Gastrocnemius medialis (tissue), 4 donors: ENCODE results near the gene SV2B. TPM values are rescaled to one million over a fixed set of nuclear protein-coding genes. Genes with fewer than 3 reads are reported as not detected.

Experiments used
- ATAC-seq, 2 donors: fragments of 150-250 bp; one replicate each; pipeline ENCODE4 v1.9.1; 2016
- DNase-seq, 2 donors: peaks; one replicate each; pipeline ENCODE4 v3.0.0-alpha.2; 2019
- H3K27ac ChIP-seq, 4 donors: fragments of 200-600 bp; sonication (generic); 1 replicate in 1 of 4; 2 replicates in 3 of 4; pipeline ENCODE4 v1.5.1; 2016 to 2018; ENCODE audit warnings: mild to moderate bottlenecking in 2 of 4, moderate library complexity in 1 of 4
- H3K27me3 ChIP-seq, 3 donors: fragments of 200-600 bp; sonication (generic) in 2 of 3; 1 replicate in 1 of 3; 2 replicates in 2 of 3; pipeline versions ENCODE4 v1.5.1 to v1.6.0; 2016 to 2019; ENCODE audit warnings: mild to moderate bottlenecking in 1 of 3, moderate library complexity in 1 of 3
- H3K36me3 ChIP-seq, 2 donors: fragments of 200-600 bp; sonication (generic) in 1 of 2; one replicate each; pipeline ENCODE4 v1.5.1; 2017 to 2018
- H3K4me1 ChIP-seq, 2 donors: fragments of 200-600 bp; sonication (generic) in 1 of 2; one replicate each; pipeline ENCODE4 v1.5.1; 2016 to 2017; ENCODE audit warnings: mild to moderate bottlenecking in 2 of 2
- H3K4me3 ChIP-seq, 4 donors: fragments of 200-600 bp; sonication (generic) in 3 of 4; 1 replicate in 1 of 4; 2 replicates in 3 of 4; pipeline ENCODE4 v1.5.1; 2016 to 2019; ENCODE audit warnings: mild to moderate bottlenecking in 2 of 4
- H3K9me3 ChIP-seq, 3 donors: fragments of 200-600 bp; sonication (generic) in 2 of 3; 1 replicate in 1 of 3; 2 replicates in 2 of 3; pipeline ENCODE4 v1.5.1; 2016 to 2019
- POLR2A ChIP-seq, 2 donors: fragments of 450-650 bp; IDR thresholded peaks; one replicate each; pipeline ENCODE4 v1.6.1; 2017; ENCODE audit warnings: antibody characterized with exemption in 2 of 2, mild to moderate bottlenecking in 2 of 2, moderate library complexity in 2 of 2
- in situ Hi-C, 4 donors: fragments of 200-750 bp; cut with MboI; loops; one replicate each; pipeline versions ENCODE4 v1.15.0 to v1.8.0; 2017; ENCODE audit warnings: low sequenced_read_pairs in 4 of 4
- intact Hi-C: fragments of 100-400 bp; cut with DNase I; formaldehyde crosslinking; loops from one replicate; pipeline ENCODE4 v1.15.1; 2023; ENCODE audit warnings: low total_unique reads
- total RNA-seq, 4 donors: library from RNA; depleted of rRNA; stranded (reverse); fragments of >200 nt; gene quantifications; one replicate each; pipeline versions ENCODE4 v1.1.0 to v1.2.3, GENCODE V29; 2016
- TF ChIP-seq, protein P1 (sequence below), 5 experiments: fragments of 450-650 bp in 3 of 5; fragments of 200-600 bp in 2 of 5; sonication (generic) in 2 of 5; IDR thresholded peaks in 4 of 5; conservative IDR thresholded peaks in 1 of 5; 1 replicate in 4 of 5; 2 replicates in 1 of 5; pipeline ENCODE4 v1.5.1; 2016 to 2019; ENCODE audit warnings: antibody characterized with exemption in 5 of 5, mild to moderate bottlenecking in 3 of 5, moderate library complexity in 3 of 5

The SV2B gene
- total RNA-seq, 4 donors from 2014 or later, result 0.36 to 0.89 (median 0.67) TPM

DNA sequence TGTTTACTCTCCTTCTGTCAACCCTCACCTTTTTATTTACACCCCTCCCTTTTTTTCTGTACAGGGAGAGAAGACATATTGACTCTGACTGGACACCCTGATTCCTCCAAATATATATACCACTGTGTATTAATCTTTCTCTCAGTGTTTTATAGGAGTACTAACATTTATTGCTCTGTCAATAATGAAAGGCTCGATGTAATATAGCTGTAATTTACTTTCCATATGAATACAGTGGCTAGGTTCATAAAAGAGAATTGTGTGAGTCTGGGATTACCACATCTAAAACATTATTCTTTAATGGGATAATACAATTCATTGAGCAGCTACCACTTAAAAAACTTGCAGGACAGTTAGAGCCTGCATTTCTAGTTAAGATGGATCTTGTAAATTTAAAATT, 194.3 kb downstream of the SV2B start:
- TF ChIP-seq, protein P1, sequence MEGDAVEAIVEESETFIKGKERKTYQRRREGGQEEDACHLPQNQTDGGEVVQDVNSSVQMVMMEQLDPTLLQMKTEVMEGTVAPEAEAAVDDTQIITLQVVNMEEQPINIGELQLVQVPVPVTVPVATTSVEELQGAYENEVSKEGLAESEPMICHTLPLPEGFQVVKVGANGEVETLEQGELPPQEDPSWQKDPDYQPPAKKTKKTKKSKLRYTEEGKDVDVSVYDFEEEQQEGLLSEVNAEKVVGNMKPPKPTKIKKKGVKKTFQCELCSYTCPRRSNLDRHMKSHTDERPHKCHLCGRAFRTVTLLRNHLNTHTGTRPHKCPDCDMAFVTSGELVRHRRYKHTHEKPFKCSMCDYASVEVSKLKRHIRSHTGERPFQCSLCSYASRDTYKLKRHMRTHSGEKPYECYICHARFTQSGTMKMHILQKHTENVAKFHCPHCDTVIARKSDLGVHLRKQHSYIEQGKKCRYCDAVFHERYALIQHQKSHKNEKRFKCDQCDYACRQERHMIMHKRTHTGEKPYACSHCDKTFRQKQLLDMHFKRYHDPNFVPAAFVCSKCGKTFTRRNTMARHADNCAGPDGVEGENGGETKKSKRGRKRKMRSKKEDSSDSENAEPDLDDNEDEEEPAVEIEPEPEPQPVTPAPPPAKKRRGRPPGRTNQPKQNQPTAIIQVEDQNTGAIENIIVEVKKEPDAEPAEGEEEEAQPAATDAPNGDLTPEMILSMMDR (IDR thresholded peaks at IDR 0.05 in 4 of 5, conservative IDR thresholded peaks at IDR 0.05 in 1 of 5), result no peak
- no peak for TF ChIP-seq POLR2A (IDR thresholded peaks at IDR 0.05)
- no peaks in the 10 kb centered on the region for H3K9me3 ChIP-seq
- DNase-seq (no peak), ATAC-seq (no peak)
- no peak overlapping the region for H3K27ac ChIP-seq
- in situ Hi-C loops, result loop anchor here in 1 of 4 donors (25.0 kb wide), 1 partner anchor 1418 kb away; no protein-coding TSS in a partner anchor
- no peaks in the 10 kb centered on the region for H3K4me1 ChIP-seq
- H3K27me3 ChIP-seq, result peaks cover 0 to 4% (median 3%) of the 10 kb centered on the region in 3 donors
- H3K4me3 ChIP-seq, result no peak overlapping the region
- intact Hi-C loops, result no loop called here
- no peaks in the 10 kb centered on the region for H3K36me3 ChIP-seq

DNA sequence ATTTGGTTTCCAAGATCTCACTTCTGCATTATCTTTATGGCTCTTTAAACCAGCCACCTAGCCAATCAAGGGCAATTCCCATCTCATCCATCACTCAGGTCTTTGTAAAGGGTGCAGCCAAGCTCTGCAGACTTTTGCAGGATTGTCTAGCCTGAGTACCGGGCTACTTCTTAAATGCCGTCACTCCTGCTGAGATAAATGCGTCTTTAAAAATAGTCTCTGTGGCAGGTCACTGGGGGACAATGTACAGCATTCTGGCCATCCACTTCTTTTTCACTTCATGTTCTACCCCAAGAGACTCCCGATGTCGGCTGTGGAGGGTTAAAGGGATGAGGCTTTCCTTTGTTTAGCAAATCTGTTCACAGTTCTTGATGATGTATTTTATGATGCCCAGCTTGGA, 194.7 kb downstream of the SV2B start:
- TF ChIP-seq POLR2A (IDR thresholded peaks at IDR 0.05), result no peak
- TF ChIP-seq, protein P1 (IDR thresholded peaks at IDR 0.05 in 4 of 5, conservative IDR thresholded peaks at IDR 0.05 in 1 of 5), result no peak
- Histone ChIP-seq H3K36me3 (no peaks in the 10 kb centered on the region), H3K9me3 (no peaks in the 10 kb centered on the region), H3K27me3 (peaks cover 0 to 4% (median 3%) of the 10 kb centered on the region in 3 donors), H3K27ac (no peak overlapping the region), H3K4me3 (no peak overlapping the region), H3K4me1 (no peaks in the 10 kb centered on the region)
- intact Hi-C loops, result no loop called here
- DNase-seq (no peak), ATAC-seq (no peak)
- in situ Hi-C loops, result loop anchor here in 1 of 4 donors (25.0 kb wide), 1 partner anchor 1418 kb away; no protein-coding TSS in a partner anchor

DNA sequence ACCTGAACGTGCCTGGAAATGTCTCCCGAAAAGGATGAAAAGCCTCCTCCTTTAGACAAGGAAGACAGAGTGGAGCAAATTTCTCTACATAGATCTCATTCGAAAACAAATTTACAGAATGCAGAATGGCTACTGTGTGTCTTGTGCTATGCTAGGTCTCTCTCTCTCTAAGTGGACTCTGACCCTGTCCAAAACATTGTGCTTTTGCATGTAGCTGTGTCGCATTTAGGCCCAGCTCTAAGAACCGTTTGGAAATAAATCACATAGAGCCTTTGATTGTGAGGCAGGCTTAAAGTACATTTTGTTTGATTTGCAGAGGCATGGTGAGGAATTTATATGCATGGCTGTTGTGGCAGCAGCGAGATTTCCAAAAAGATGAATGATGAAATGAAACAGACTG, 198.0 kb downstream of the SV2B start:
- Histone ChIP-seq H3K4me3 (no peak overlapping the region), H3K27me3 (peaks cover 0 to 4% (median 3%) of the 10 kb centered on the region in 3 donors), H3K27ac (no peak overlapping the region), H3K4me1 (peaks cover 0 to 3% of the 10 kb centered on the region in 2 donors), H3K9me3 (no peaks in the 10 kb centered on the region), H3K36me3 (no peaks in the 10 kb centered on the region)
- ATAC-seq (no peak), DNase-seq (no peak)
- intact Hi-C loops, result no loop called here
- TF ChIP-seq POLR2A (IDR thresholded peaks at IDR 0.05), result no peak
- TF ChIP-seq, protein P1 (IDR thresholded peaks at IDR 0.05 in 4 of 5, conservative IDR thresholded peaks at IDR 0.05 in 1 of 5), result no peak
- in situ Hi-C loops, result loop anchor here in 1 of 4 donors (25.0 kb wide), 1 partner anchor 1414 kb away; no protein-coding TSS in a partner anchor

DNA sequence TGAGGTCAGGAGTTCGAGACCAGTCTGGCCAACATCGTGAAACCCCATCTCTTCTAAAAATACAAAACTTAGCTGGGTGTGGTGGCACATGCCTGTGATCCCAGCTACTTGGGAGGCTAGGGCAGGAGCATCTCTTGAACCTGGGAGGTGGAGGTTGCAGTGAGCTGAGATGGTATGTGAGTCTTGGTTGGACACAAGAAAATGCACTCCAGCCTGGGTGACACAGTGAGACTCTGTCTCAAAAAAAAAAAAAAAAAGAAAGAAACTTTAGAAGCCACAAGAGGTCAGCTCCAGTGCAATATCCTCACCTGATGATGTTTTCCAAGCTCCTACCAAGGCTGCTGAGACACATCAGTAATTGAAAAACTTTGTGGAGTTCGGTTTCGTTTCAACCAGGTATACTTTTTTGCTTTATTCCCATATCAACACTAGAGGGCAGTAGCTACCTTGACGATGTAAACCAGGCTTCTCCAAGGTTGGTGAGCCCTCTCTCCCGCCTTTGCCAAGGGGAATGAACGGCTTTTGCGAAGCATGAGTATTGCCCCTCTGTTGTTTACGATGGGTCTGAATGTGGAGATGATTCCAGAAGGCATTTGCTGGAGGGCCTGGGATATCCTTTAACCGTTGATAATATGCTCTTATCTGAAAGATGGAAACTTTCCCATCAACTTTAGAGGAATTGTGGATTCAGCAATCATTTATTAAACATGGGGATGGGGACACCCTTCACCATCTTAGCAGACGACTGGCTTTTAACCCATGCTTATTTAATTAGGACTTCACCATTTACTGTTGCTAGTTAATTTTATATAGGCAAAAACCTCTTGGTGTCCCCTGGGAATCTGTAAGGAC, 202.8 kb downstream of the SV2B start:
- DNase-seq (peak in 1 of 2 donors; percentile 20), ATAC-seq (peak; percentile 80 to 81)
- in situ Hi-C loops (loop anchor here in 3 of 4 donors (5.0 to 25.0 kb wide), 6 partner anchors 222 to 782 kb away; no protein-coding TSS in a partner anchor), intact Hi-C loops (loop anchor here (1.0 to 10.0 kb wide), 3 partner anchors 222 to 549 kb away; no protein-coding TSS in a partner anchor)
- no peak overlapping the region for H3K27ac ChIP-seq
- no peaks in the 10 kb centered on the region for H3K9me3 ChIP-seq
- no peaks in the 10 kb centered on the region for H3K36me3 ChIP-seq
- no peak overlapping the region for H3K4me3 ChIP-seq
- TF ChIP-seq, protein P1 (IDR thresholded peaks at IDR 0.05 in 4 of 5, conservative IDR thresholded peaks at IDR 0.05 in 1 of 5), result peak; percentile 55 to 79 (median 68)
- no peak for TF ChIP-seq POLR2A (IDR thresholded peaks at IDR 0.05)
- peaks cover 2 to 15% (median 6%) of the 10 kb centered on the region in 3 donors for H3K27me3 ChIP-seq
- peaks cover 0 to 3% of the 10 kb centered on the region in 2 donors for H3K4me1 ChIP-seq
